NCI-H82 treated with DMSO at 0.1 percent for 48 hours (cell line): ENCODE data around the gene IGHMBP2.

Experiments
- DNase-seq: peaks from one replicate; lab custom pipeline; 2025; ENCODE audit not compliant: unreplicated experiment; lab: John Stamatoyannopoulos, UW

IGHMBP2 gene

DNA sequence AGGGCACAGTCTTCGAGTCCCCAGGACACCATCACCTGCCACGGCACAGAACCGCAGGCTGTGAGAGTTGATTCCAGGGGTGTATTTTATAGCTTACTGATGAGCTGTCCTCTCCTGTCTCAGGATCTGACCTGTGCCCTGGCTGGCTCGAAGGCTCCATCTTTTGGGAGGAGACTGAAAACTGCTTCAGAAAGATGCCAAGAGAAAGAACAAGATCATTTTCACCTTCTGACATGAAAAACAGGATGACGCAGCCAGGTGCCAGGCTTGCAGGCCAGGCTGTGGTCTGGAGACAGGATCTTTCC is 74.9 kb downstream of the IGHMBP2 start:
- no peak for DNase-seq

DNA sequence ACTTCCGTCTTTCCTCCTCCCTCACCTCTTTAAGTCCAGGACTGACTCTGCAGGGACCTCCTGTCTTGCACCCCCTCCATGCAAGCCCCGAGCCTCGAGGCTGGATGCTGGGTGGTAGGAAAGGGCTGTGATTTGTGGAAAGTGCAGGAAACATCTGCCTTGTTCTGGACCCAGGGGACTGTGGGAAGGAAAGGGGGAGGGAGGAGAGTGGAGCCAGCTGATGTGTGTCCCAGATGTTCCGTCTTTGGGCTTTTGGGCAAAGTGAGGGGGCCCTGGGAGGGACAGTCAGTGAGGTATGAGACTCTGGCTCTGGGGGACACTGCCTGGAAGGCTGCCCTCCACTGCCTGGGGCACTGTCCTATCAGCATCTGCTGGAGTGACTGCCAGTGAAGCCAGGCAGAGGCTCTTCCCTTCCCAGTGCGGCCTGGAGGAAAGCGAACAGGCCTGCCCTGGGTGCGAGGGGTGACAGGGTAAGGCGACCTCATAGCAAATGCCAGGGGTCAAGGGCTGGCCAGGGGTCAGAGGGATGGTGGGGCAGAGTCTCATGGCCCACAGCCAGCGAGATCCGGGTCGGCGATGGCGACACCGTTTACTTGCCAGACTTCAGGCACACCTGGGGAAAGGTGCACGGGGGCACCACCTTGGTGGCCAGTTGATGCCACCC is 75.4 kb downstream of the IGHMBP2 start:
- no peak for DNase-seq

DNA sequence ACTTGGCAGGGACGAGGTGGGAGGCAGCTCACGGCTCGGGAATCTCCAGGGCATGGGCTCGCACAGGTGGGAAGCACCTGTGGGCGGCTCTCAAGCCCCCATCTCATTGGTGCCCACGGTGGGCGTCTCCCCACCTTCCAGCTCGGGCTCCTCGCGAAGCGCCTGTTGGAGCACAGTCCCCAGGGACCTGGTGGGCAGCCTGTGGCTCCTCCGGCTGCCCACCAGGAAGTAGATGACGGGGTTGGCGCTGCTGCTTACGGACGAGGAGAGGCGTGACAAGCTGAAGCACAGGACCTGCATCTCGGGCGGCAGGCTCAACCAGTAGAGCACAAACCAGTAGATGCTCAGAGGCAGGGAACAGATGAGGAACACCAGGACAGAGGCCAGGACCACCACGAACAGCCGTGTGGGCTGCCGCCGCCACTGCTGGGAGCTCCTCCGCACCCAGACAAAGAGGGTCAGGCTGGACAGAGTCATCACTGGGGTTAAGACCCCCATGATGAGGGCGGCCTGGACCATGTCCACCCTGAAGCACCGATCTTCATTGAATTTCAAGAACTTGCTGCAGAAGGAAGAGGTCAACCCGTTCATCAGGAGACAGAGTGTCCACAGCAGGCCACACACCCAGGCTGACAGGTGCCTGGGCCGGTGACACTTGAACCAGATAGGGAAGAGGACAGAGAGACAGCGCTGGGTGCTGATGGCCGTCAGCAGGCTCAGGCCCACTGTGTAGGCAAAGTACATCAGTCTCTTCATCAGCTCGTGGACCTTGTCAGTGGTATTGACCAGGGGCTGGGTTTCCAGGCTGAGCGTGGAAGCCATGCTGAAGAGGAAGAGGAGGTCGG is 76.5 kb downstream of the IGHMBP2 start:
- no peak for DNase-seq

DNA sequence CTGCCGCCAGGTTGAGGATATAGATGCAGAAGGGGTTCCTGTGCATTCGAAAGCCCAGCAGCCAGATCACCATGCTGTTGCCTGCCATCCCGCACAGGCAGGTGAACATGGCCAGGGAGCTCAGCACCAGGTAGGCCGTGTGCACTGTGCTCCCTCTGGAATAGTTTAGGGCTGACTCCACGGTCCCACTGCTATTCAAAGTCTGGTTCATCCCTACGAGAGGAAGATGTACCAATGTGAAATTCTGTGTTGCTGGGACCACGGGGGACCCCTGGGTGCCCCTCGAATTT is 77.0 kb downstream of the IGHMBP2 start, which contains the start of gene MRGPRD:
MRGPRD (minus strand) TSS at position 211 of the 290 bp plus-strand sequence; CDS start at position 211, 0 bp downstream.
- no peak for DNase-seq

DNA sequence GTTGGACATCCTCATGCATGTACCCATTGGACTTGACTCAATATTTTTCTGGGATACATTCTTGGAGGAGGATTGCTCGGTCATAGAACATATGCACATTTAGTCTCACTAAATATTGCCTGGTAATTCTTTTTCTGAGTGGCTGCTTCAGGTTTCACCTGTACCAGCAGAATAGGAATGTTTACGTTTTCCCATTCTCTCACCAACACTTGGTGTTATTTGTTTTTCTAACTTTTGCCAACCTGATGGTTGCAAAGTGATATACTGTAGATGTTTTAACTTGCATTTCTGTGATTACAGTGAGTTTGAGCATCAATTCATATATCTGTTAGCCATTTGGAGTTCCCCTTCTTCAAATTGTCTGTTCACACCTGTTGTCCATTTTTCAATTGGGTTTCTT is 78.4 kb downstream of the IGHMBP2 start:
- no peak for DNase-seq

DNA sequence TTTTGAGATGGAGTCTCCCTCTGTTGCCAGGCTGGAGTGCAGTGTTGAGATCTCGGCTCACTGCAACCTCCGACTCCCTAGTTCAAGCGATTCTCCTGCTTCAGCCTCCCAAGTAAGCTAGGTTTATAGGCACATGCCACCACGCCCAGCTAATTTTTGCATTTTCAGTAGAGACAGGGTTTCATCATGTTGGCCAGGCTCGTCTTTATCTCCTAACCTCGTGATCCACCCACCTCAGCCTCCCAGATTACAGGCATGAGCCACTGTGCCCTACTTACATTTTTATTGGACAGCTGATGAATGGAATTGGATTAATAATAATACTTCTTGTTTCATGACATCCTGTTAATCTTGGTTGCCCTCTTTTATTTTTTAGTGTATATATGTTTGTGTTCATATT is 80.1 kb downstream of the IGHMBP2 start:
- no peak for DNase-seq

DNA sequence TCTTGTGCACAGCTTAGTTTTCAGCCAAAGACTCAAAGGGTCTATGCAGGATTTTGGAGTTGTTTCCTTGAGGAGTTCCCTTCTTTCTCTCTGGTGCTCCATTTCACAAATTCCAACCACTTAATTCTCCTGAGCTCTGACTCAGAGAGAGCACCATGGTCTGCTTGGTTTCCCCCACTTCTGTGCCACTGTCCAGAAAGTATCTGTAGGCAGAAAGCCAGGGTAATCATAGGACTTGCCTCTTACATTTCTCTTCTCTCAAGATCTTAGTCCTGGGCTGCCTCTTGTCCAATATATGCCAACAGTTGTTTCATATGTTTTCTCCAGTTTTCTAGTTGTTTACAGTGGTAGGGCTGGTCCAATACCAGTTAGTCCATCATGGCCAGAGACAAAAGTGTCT is 83.5 kb downstream of the IGHMBP2 start:
- DNase-seq = no peak

DNA sequence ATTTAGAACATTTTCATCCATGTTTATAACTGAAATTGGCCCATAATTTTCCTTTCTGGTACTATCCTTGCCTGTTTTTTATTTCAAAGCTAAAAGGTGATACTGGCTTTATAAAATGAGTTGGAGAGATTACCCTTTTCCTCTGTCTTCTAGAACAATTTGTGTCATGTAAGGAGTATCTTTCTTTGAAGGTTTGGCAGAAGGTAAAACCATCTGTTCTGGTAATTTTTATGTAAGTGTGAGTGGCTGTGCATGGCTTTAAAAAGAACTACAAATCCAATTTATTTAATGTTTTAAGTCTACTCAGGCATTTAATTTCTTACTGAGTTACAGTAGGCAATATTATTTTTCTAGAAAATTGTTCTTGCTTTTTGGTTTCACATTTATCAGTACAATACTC is 84.8 kb downstream of the IGHMBP2 start:
- peak; percentile 32 for DNase-seq
